MM.1S (cell line): ENCODE results near the gene TSPAN9.

Experiments
- DNase-seq: peaks from one replicate; pipeline ENCODE4 v3.0.0-alpha.2; 2015
- H2AFZ ChIP-seq: fragments of 300-600 bp; sonication (generic); 2 replicates; pipeline ENCODE4 v1.6.0; 2016; ENCODE audit warnings: antibody characterized with exemption, low read length
- H3F3A ChIP-seq: fragments of 300-600 bp; sonication (generic); 2 replicates; pipeline ENCODE4 v1.6.1; 2016; ENCODE audit warnings: mild to moderate bottlenecking, antibody characterized with exemption, low read length, moderate library complexity, mixed read lengths; ENCODE audit not compliant: insufficient read depth
- H3K27ac ChIP-seq: fragments of 300-600 bp; sonication (generic); 2 replicates; pipeline ENCODE4 v1.5.1; 2016; ENCODE audit warnings: mild to moderate bottlenecking, low read length
- H3K27me3 ChIP-seq: fragments of 300-600 bp; sonication (generic); replicated peaks from 2 replicates; pipeline ENCODE4 v1.6.0; 2016; ENCODE audit warnings: low read length; ENCODE audit not compliant: insufficient read depth
- H3K36me3 ChIP-seq: fragments of 300-600 bp; sonication (generic); replicated peaks from 2 replicates; pipeline ENCODE4 v1.6.1; 2016; ENCODE audit warnings: mild to moderate bottlenecking, low read length, mixed read lengths; ENCODE audit not compliant: insufficient read depth
- H3K4me1 ChIP-seq: fragments of 300-600 bp; sonication (generic); 2 replicates; pipeline ENCODE4 v1.6.1; 2016; ENCODE audit warnings: low read length, mixed read lengths
- H3K4me2 ChIP-seq: fragments of 300-600 bp; sonication (generic); 2 replicates; pipeline ENCODE4 v1.6.0; 2016; ENCODE audit warnings: low read depth, low read length
- H3K4me3 ChIP-seq: fragments of 300-600 bp; sonication (generic); 2 replicates; pipeline ENCODE4 v1.5.1; 2016; ENCODE audit warnings: low read length, mixed read lengths
- H3K79me2 ChIP-seq: fragments of 300-600 bp; sonication (generic); 2 replicates; pipeline ENCODE4 v1.6.1; 2016; ENCODE audit warnings: mixed run types, low read length, mixed read lengths
- H3K9ac ChIP-seq: fragments of 300-600 bp; sonication (generic); 2 replicates; pipeline ENCODE4 v1.6.1; 2016; ENCODE audit warnings: low read length, mixed read lengths
- H3K9me2 ChIP-seq: fragments of 300-600 bp; sonication (generic); replicated peaks from 2 replicates; pipeline ENCODE4 v1.6.1; 2016; ENCODE audit warnings: mild to moderate bottlenecking, low read length, mixed read lengths; ENCODE audit not compliant: insufficient read depth
- H3K9me3 ChIP-seq: fragments of 300-600 bp; sonication (generic); replicated peaks from 2 replicates; pipeline ENCODE4 v1.6.1; 2016; ENCODE audit warnings: mild to moderate bottlenecking, low read length, mixed read lengths; ENCODE audit not compliant: insufficient read depth
- H4K20me1 ChIP-seq: fragments of 300-600 bp; sonication (generic); 2 replicates; pipeline ENCODE4 v1.6.1; 2016; ENCODE audit warnings: mild to moderate bottlenecking, low read length, moderate library complexity, mixed read lengths; ENCODE audit not compliant: insufficient read depth
- CTCF ChIP-seq: fragments of 300-600 bp; sonication (generic); IDR thresholded peaks from 2 replicates; pipeline ENCODE4 v1.5.1; 2016; ENCODE audit warnings: antibody characterized with exemption, low read length, mixed read lengths
- EZH2 ChIP-seq: fragments of 300-600 bp; sonication (generic); optimal IDR thresholded peaks from 2 replicates; pipeline ENCODE3; 2017; ENCODE audit warnings: low read depth, mild to moderate bottlenecking, antibody characterized with exemption, low read length, mixed read lengths
- EZH2phosphoT487 ChIP-seq: fragments of 300-600 bp; sonication (generic); IDR thresholded peaks from 2 replicates; pipeline ENCODE4 v1.6.1; 2018; ENCODE audit warnings: antibody characterized with exemption, low read length

The TSPAN9 gene

GRCh38 chr12:3252450-3252891 lies 175.3 kb downstream of the TSPAN9 start:
- Histone ChIP-seq H3K27me3 (peaks cover 99% of the 10 kb centered on the region), H3K9me3 (no peaks in the 10 kb centered on the region), H3K9me2 (no peaks in the 10 kb centered on the region), H3K9ac (no peak overlapping the region), H2AFZ (no peak overlapping the region), H3K4me3 (no peak overlapping the region), H3K4me1 (no peaks in the 10 kb centered on the region), H3K4me2 (no peak overlapping the region), H3F3A (no peaks in the 10 kb centered on the region), H4K20me1 (no peaks in the 10 kb centered on the region), H3K36me3 (no peaks in the 10 kb centered on the region), H3K79me2 (no peaks in the 10 kb centered on the region), H3K27ac (no peak overlapping the region)
- no peak for TF ChIP-seq CTCF
- no peak for TF ChIP-seq EZH2phosphoT487
- TF ChIP-seq EZH2, result no peak
- DNase-seq, result no peak

GRCh38 chr12:3253682-3254275 lies 176.6 kb downstream of the TSPAN9 start:
- no peak for DNase-seq
- Histone ChIP-seq H3K4me2 (no peak overlapping the region), H3K27me3 (peaks cover 97% of the 10 kb centered on the region), H3K9me3 (no peaks in the 10 kb centered on the region), H3K9ac (no peak overlapping the region), H4K20me1 (no peaks in the 10 kb centered on the region), H3K4me1 (no peaks in the 10 kb centered on the region), H3K4me3 (no peak overlapping the region), H3K27ac (no peak overlapping the region), H2AFZ (no peak overlapping the region), H3K79me2 (no peaks in the 10 kb centered on the region), H3K9me2 (no peaks in the 10 kb centered on the region), H3K36me3 (no peaks in the 10 kb centered on the region), H3F3A (no peaks in the 10 kb centered on the region)
- TF ChIP-seq EZH2 (no peak), EZH2phosphoT487 (no peak), CTCF (no peak)

- no peak overlapping the region for H3K27ac ChIP-seq
- H3F3A ChIP-seq, result no peaks in the 10 kb centered on the region
- H3K4me3 ChIP-seq, result no peak overlapping the region
- H3K4me1 ChIP-seq, result no peaks in the 10 kb centered on the region
- no peak overlapping the region for H3K4me2 ChIP-seq
- no peak overlapping the region for H3K9ac ChIP-seq
- H3K9me2 ChIP-seq, result no peaks in the 10 kb centered on the region
- H3K36me3 ChIP-seq, result no peaks in the 10 kb centered on the region
- H4K20me1 ChIP-seq, result no peaks in the 10 kb centered on the region
- no peak overlapping the region for H2AFZ ChIP-seq
- no peaks in the 10 kb centered on the region for H3K79me2 ChIP-seq
- no peak for DNase-seq
- H3K9me3 ChIP-seq, result no peaks in the 10 kb centered on the region
- TF ChIP-seq CTCF, result no peak
- TF ChIP-seq EZH2phosphoT487, result no peak
- no peak for TF ChIP-seq EZH2
- peaks cover 97% of the 10 kb centered on the region for H3K27me3 ChIP-seq
Observed at GRCh38 chr12:3255057-3255456, 177.9 kb downstream of the TSPAN9 start.
